ENCODE measurements around the gene GKN1.
"Not testable (repeated sequence)": the region's sequence is repeated elsewhere in the genome, so short reads cannot be mapped to it uniquely, and the experiment has no call there.

GKN1 gene

DNA sequence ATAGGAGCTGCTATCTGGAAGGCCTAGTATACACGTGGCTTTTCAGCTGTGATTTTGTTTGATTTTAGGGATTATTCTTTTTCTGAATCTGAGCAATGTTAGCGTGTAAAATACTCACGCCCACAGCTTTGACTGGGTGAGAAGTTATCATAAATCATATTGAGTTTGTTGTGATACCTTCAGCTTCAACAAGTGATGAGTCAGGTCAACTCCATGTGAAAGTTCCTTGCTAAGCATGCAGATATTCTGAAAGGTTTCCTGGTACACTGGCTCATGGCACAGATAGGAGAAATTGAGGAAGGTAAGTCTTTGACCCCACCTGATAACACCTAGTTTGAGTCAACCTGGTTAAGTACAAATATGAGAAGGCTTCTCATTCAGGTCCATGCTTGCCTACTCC, at the start of gene GKN1:
TSS of gene GKN1 (plus strand) at position 386 of the 400 bp plus-strand sequence. CDS start 42 bp downstream, outside the sequence.
- no peak for DNase-seq

DNA sequence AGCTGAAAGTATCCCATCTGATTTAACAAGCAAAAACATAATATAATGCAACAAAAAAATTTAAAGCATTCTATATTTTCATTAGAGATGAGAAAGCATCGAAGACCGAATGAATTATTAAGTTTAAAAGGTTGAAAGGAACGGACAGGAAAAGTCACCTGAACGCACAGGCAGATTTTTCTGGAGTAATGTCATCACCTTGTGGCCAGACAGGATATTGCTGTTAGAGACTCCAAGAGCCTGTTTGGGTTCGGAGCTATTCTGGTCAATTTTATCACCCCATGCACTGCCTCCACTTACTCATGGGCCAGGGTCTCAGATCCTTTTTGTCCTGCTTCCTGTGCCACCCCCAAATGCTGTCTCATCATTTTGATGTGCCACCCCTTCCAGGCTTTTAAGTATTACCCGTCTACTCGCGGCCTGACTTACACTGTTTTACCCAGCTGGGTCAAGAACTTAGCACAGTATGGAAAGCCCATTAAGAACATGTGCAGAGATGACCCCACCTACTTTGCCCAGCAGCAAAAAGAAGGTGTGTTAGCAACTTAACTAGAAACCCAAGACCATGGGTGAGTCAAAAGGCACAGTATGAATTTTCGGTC, 49.0 kb upstream of the GKN1 start:
- peak; percentile 44 for DNase-seq

DNA sequence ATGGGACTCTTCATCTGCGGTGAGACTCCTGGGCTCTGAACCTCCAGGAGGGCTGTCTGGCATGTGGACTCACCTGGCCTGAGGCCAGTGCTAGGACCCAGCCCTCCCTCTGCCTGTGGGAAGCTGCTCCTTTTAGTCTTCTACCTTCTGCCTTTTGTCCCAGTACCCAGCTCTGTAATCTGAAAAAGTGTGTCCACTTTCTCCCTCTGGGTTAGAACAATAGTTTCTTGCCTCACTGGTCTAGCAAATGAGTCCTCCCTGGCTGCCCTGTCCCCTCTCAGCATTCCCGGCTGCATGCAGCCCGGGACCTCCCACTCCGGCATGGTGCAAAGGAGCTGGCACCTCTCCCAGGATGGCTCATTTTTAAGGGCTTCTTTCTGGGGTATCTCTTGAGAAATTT, 47.6 kb upstream of the GKN1 start:
- no peak for DNase-seq

- no peak for DNase-seq
Measured at GRCh38 chr2:68931149-68931711, 43.2 kb upstream of the GKN1 start.

DNA sequence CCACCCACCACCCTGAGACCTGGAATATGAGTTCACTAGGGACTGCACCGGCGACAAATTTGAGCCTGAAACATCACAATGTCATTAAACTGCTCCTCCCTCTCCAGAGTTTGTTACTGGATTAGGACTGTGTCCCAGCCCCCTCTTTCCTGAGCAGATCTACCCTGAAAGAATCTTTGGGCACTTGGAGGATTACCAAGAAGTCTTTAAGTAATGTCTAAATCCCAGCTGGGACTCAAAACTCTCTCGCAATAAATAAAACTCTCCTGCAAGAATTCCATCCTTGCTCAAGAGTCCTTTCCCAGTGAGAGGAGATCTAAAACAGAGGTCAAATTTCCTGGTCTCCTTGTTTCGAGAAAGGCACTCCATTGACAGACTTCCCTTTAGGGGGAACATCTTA, 42.6 kb upstream of the GKN1 start:
- DNase-seq: no peak

- DNase-seq: no peak
Measured at GRCh38 chr2:68932402-68932801, 42.0 kb upstream of the GKN1 start.

GRCh38 chr2:68934021-68934420, 40.4 kb upstream of the GKN1 start:
- peak; percentile 9 for DNase-seq

DNA sequence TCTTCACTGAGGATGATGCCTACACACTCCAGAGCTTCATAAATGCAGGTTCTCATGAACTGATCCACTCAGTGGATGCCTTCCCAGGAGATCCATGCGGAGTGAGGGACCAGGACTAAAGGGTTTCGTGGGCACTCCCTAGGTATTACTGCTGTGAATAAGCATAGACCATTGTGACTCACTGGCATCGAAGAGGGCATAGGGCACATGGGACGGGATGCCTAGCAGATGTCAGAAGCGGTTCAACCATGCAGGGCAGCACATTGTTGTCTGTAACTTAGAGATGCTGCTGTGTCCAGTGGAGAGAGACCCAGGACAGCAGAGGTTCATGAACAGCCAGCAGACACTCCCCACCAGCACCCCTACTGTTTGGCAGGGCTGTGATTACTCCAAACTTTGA, 39.0 kb upstream of the GKN1 start:
- no peak for DNase-seq

GRCh38 chr2:68936427-68936826, 38.0 kb upstream of the GKN1 start:
- DNase-seq: no peak

GRCh38 chr2:68936889-68937288, 37.5 kb upstream of the GKN1 start:
- no peak for DNase-seq

GRCh38 chr2:68937346-68938055, 36.9 kb upstream of the GKN1 start:
- no peak for DNase-seq

- no peak for DNase-seq
Measured at GRCh38 chr2:68938938-68939337, 35.5 kb upstream of the GKN1 start.

DNA sequence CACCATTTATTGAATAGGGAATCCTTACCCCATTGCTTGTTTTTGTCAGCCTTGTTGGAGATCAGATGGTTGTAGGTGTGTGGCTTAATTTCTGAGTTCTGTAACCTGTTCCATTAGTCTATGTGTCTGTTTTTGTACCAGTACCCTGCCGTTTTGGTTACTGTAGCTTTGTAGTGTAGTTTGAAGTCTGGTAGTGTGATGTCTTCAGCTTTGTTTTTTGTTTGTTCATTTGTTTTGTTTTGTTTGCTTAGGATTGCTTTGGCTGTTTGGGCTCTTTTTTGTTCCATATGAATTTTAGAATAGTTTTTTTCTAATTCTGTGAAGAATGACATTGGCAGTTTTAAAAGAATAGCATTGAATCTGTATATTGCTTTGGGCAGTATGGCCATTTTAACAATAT, 34.5 kb upstream of the GKN1 start:
- no peak for DNase-seq

DNA sequence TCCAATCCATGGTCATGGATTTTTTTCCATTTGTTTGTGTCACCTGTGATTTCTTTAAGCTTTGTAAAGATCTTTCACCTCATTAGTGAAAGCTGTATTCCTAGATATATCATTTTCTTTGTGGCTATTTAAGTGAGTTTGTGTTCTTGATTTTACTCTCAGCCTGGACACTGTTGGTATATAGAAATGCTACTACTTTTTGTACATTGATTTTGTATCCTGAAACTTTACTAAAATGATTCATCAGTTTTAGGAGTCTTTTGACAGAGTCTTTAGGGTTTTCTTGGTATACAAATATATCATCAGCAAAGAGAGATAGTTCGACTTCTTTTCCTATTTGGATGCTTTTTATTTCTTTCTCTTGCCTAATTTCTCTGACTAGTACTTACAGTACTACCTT, 34.1 kb upstream of the GKN1 start:
- DNase-seq: no peak

GRCh38 chr2:68942827-68943226, 31.6 kb upstream of the GKN1 start:
- no peak for DNase-seq

GRCh38 chr2:68943581-68944568, 30.6 kb upstream of the GKN1 start:
- DNase-seq: peak; percentile 47

GRCh38 chr2:68946117-68946516, 28.3 kb upstream of the GKN1 start:
- DNase-seq: no peak

DNA sequence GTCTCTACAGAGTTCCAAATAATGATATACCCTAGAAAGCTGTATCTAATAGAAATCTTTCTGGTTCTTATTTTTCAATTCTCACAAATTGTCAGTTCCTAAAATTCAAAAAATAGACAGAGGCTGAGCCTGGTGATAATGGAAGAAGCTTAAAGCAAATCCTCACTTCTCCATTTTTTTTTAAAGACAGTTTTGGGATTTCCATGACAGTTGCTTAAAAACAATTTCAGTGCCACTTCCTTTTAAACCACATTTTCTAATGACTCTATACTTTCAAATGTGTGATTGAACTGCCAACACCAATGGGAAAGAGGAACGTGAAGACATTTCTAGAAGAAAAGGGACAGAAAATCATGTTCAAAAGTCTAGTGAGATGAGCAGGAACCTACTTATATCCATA, 25.7 kb upstream of the GKN1 start:
- DNase-seq: peak; percentile 86

DNA sequence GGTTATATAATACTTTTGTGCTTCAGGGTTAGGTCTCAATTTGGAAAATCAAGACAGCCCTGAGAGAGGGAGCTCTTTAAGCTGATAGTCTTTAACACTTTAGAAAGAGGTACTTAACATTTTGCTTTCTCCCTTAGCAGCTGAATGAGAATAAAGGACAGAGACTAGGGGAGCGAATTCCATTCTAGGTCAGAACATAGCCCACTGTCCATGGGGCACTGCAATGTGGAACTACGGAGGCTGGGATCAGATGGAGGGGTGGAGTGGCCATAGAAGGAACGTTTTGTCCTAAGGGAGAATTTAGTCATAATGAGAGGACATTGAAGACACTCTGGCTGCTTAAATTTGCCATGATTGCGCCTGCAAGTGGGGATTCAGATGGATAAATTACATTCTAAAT, 22.5 kb upstream of the GKN1 start:
- DNase-seq: no peak

GRCh38 chr2:68952887-68953521, 21.4 kb upstream of the GKN1 start, which contains the start of gene GKN2:
TSS of gene GKN2 (minus strand) at chr2:68952893. CDS start at chr2:68952861, 32 bp downstream.
- DNase-seq: no peak

GRCh38 chr2:68955432-68955831, 19.0 kb upstream of the GKN1 start:
- DNase-seq: not testable (repeated sequence)

GRCh38 chr2:68959001-68959400, 15.4 kb upstream of the GKN1 start:
- no peak for DNase-seq

DNA sequence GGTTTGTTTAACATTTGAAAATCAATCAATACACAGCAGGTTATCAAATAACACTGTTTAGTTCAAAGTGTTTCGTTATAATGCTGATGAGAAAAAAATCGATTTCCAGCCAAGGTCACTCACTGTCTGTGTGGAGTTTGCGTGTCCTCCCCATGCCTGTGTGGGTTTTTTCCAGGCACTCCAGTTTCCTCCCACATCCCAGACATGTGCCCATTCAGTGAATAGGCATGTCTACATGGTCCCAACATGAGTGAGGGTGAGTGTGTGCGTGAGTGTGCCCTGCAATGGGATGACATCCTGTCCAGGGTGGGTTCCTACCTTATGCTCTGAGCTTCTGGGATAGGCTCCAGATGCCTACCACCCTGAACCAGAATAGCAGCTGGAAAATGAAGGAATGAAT, 13.1 kb upstream of the GKN1 start:
- no peak for DNase-seq

Data from inflammatory macrophage treated with lipopolysaccharide for 4 hours (primary cell).